Heart left ventricle (tissue), 13 donors: Measurements from ENCODE around the gene ASXL2.

ENCODE experiments used
- CTCF ChIP-seq, 12 donors: fragments of 200-600 bp; sonication (generic) in 4 of 12; IDR thresholded peaks; one replicate each; pipeline versions ENCODE4 v1.5.0 to v1.8.0; 2018 to 2022; ENCODE audit warnings: antibody characterized with exemption in 12 of 12, mild to moderate bottlenecking in 5 of 12
- POLR2A ChIP-seq, 2 donors: fragments of 450-650 bp; IDR thresholded peaks; one replicate each; pipeline ENCODE4 v1.6.1; 2017; ENCODE audit warnings: antibody characterized with exemption in 2 of 2, mild to moderate bottlenecking in 2 of 2, moderate library complexity in 2 of 2
- donor health status: ischemic (EF 13 %, LVEDD 7.1; RV severe dilation, severe dysfunction).
- donor health status: DM: no; HTN: yes; CAD: no.
- donor health status: DM: no; HTN: no; CAD: no.
- donor health status: ischemic (EF 25% LVEDD 6.9; RV normal size, moderate dysfunction).
- donor health status: ischemic (EF 25% LVEDD 5.7; RV mildly dilated, moderate dysfunction).
- donor health status: ischemic (EF 35%, LVEDD 5.7; RV mildly dilated, moderate dysfunction).
- donor health status: nonischemic (EF 11% LVEDD 7.7; RV severe dilation, severe dysfunction).
- donor health status: DM: yes; HTN: yes; CAD: no.
- donor health status: PGD.
- donor health status: ischemic (EF 29% LVEDD 5.4; RV normal size, mild dysfunction).
- donor health status: nonischemic (EF 23%, LVEDD 6.1; RV moderate dilation, normal function).

DNA sequence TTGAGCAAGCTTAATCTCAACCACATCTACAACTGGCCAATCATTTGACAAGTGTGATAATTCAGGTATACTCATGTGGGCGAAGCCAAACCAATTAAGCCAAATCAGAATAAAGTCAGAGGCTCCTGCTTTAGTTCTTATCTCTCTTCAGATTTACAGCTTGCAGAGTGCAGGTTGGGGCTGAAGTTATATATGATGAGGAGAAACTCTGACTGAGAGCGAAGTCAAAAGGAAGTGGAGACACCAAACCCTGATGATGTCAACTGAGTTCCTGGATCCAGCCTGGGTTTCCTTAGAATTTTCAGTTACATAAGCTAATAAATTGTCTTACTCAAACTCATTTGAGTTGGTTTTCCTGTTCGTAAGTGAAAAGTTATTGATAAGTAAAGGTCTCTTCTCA is 73.9 kb downstream of the ASXL2 start:
- TF ChIP-seq CTCF (IDR thresholded peaks at IDR 0.05) (no peak), POLR2A (IDR thresholded peaks at IDR 0.05) (no peak)
